ENCODE results near the gene HINT2. TPM values are rescaled to one million over a fixed set of nuclear protein-coding genes. Genes with fewer than 3 reads are reported as not detected.

The HINT2 gene
- total RNA-seq, 1 experiment from 2014 or later, result 35.9 TPM

DNA sequence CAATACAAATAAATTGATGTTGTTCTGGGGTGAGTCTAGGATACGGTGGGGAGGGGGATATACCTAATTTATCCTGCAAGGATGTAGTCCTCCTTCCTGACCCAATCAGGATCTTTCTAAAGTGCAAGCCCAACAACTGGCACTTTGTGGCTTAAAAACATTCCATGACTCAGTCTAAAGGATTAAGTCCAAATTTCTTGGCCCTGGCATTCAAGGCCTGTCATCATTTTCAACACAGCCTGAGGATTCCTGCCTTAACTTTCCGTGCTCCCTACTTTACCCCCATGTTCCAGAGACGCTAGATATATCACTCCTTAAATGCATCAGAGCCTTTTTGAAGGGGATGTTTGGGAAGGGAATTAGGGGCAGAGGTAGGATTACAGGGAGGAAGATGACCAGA, 12.6 kb upstream of the HINT2 start:
- WGBS (ENCODE audit: extremely low coverage, insufficient read length, low lambda C conversion rate), result no CpG with 5 or more reads among the region's 3 CpGs
- Histone ChIP-seq H2BK5ac (ENCODE audit: insufficient read length, low read length) (no peak overlapping the region), H3K18ac (ENCODE audit: insufficient read length, low read depth, low read length) (no peak overlapping the region), H4K91ac (ENCODE audit: insufficient read length, low read depth, low read length) (no peak overlapping the region), H2BK15ac (ENCODE audit: low read depth, low read length) (no peak overlapping the region), H2AFZ (ENCODE audit: low read length) (no peak overlapping the region), H4K8ac (replicated peaks; ENCODE audit: insufficient read length, low read depth, low read length) (no peak overlapping the region), H3K14ac (ENCODE audit: insufficient read depth, low read length) (no peak overlapping the region), H3K56ac (ENCODE audit: insufficient read length, low read depth, low read length) (no peak overlapping the region), H2AK5ac (ENCODE audit: insufficient read length, low read length) (no peak overlapping the region), H3K4ac (ENCODE audit: low read depth, low read length) (no peak overlapping the region), H4K20me1 (ENCODE audit: control insufficient read depth, insufficient read depth, insufficient read length) (no peaks in the 10 kb centered on the region), H3K23ac (ENCODE audit: insufficient read length, low read depth, low read length) (no peak overlapping the region), H3K27ac (ENCODE audit: insufficient read length, low read depth, low read length) (no peak overlapping the region), H3K4me1 (ENCODE audit: insufficient read depth, low read length) (peaks cover 6% of the 10 kb centered on the region; the same call in 1 of the 2 replicates), H3K4me2 (ENCODE audit: insufficient read depth, insufficient read length, low read length) (no peak overlapping the region), H2BK12ac (ENCODE audit: insufficient read length, low read depth, low read length) (no peak overlapping the region), H3K27me3 (ENCODE audit: insufficient read depth, low read length) (no peaks in the 10 kb centered on the region), H3T11ph (ENCODE audit: low read length) (no peak overlapping the region), H3K79me2 (ENCODE audit: insufficient read depth, low read length) (no peaks in the 10 kb centered on the region), H3K9me3 (ENCODE audit: control insufficient read depth, low read depth, low read length) (no peaks in the 10 kb centered on the region), H2BK120ac (ENCODE audit: low read depth, low read length, poor library complexity, severe bottlenecking) (no peak overlapping the region), H3K23me2 (ENCODE audit: insufficient read length, low read depth, low read length, poor library complexity, severe bottlenecking) (peaks cover 12% of the 10 kb centered on the region), H3K79me1 (ENCODE audit: insufficient read depth, low read depth, low read length, poor library complexity, severe bottlenecking) (no peaks in the 10 kb centered on the region), H3K9ac (ENCODE audit: extremely low read depth, insufficient read length, low read length) (no peak overlapping the region), H4K5ac (ENCODE audit: insufficient read length, low read depth, low read length) (no peak overlapping the region), H2BK20ac (ENCODE audit: low read depth, low read length, poor library complexity, severe bottlenecking) (no peak overlapping the region)
- TF ChIP-seq, protein P1, sequence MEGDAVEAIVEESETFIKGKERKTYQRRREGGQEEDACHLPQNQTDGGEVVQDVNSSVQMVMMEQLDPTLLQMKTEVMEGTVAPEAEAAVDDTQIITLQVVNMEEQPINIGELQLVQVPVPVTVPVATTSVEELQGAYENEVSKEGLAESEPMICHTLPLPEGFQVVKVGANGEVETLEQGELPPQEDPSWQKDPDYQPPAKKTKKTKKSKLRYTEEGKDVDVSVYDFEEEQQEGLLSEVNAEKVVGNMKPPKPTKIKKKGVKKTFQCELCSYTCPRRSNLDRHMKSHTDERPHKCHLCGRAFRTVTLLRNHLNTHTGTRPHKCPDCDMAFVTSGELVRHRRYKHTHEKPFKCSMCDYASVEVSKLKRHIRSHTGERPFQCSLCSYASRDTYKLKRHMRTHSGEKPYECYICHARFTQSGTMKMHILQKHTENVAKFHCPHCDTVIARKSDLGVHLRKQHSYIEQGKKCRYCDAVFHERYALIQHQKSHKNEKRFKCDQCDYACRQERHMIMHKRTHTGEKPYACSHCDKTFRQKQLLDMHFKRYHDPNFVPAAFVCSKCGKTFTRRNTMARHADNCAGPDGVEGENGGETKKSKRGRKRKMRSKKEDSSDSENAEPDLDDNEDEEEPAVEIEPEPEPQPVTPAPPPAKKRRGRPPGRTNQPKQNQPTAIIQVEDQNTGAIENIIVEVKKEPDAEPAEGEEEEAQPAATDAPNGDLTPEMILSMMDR (conservative IDR thresholded peaks at IDR 0.05), result no peak
- Mint-ChIP-seq H3K4me3 (no peak overlapping the region; a peak in 1 of 5 replicates), H3K4me1 (peaks cover 36 to 41% of the 10 kb centered on the region in 2 experiments), H3K27me3 (ENCODE audit: low read depth) (peaks cover 2% of the 10 kb centered on the region), H3K36me3 (ENCODE audit: insufficient read depth in 1 of 3, low read depth in 3 of 3) (no peaks in the 10 kb centered on the region), H3K27ac (no peak overlapping the region), H3K9me3 (no peaks in the 10 kb centered on the region; a peak in 1 of 5 replicates)
- DNase-seq, result no peak

Data from H9 (cell line).